HG03469 (cell line): Measurements from ENCODE around the gene YWHAH.

ENCODE experiments used
- ATAC-seq: cut with Tn5 transposase; IDR thresholded peaks from one replicate; pipeline ENCODE4 v1.9.1; 2021; ENCODE audit warnings: mild to moderate bottlenecking, moderate library complexity, moderate number of reproducible peaks; ENCODE audit not compliant: unreplicated experiment

YWHAH gene

GRCh38 chr22:31947296-31947695, 3.0 kb downstream of the YWHAH start:
- ATAC-seq = no peak

DNA sequence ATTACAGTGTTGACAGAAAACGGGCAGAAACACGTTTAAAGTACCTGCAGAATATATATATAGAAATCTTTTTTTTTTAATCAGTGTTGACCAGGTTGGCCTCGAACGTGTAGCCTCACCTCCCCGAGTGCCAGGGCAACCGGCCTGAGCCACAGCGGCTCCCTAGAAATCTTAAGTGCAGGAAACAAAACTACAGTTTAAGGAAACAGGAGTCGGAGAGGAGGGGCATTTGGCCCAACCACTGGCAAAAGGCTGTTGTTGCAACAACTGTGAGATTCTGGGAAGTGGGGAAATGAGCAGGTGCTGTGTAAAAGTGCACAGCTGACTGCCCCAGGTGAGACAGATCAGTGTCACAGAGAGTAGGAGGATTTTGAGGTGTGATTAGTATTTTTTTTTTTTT, 3.7 kb downstream of the YWHAH start:
- no peak for ATAC-seq

GRCh38 chr22:31950226-31950625, 5.9 kb downstream of the YWHAH start:
- no peak for ATAC-seq

DNA sequence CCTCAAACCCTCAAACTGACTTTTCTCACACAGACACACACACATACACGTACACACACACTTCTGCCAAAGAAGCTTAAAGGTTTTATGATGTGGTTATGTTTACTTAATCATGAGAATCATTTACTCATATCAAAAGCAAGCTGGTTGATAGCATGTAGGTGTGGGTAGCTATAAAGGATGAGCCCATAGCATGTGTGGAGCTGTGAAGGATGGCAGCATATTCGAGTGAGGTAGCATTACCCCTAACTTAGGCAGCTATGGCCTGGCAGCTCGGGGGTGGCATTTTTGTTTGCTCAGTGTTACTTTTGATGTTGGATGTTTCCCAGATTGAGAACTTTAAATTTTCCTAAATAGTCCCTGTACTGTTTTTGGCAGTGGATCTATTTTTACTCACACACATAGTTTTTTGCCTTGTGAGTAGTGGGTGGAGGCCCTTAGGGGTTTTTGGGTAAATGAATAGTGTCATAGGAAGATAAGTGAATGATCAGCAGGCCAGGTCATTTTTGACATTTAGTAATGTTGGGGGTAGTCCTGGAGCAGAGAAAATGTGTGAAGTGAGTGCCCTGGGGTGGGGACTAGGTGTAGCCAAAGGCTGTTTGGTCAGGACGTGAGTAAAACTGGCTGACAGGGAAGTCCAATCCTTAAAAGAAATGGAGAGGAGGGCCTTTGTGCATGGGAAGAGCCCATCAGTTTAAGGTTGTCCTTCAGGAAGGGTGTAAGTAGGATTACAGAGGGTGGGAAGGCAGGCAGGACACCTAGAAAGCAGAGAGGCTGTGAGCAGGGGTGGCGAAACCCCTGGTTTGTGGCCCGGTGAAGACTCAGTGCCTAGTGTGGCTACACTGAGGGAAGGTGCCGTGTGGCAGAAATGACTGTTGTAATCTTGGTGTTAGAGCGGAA, 7.1 kb downstream of the YWHAH start:
- no peak for ATAC-seq

- no peak for ATAC-seq
Observed at GRCh38 chr22:31952094-31952401, 7.7 kb downstream of the YWHAH start.

DNA sequence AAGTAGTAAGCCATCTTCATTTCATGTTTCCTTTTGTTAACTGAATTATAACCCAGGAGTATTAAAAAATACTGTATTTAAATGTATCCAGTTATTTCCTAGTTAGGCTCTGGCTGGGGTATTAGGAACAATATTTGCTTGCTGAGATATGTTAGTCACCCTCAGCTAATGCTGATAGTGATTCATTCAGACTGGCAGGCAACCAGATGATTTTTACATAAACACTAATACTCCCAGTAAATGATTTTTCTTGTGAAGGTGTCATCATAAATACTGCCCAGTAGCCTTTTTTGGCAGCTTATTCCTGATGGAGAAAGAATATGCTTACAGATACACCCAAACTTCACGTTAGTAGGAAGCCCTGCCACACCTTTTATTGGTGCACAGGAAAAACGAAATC, 8.1 kb downstream of the YWHAH start:
- no peak for ATAC-seq

GRCh38 chr22:31953261-31953660, 8.9 kb downstream of the YWHAH start:
- no peak for ATAC-seq

DNA sequence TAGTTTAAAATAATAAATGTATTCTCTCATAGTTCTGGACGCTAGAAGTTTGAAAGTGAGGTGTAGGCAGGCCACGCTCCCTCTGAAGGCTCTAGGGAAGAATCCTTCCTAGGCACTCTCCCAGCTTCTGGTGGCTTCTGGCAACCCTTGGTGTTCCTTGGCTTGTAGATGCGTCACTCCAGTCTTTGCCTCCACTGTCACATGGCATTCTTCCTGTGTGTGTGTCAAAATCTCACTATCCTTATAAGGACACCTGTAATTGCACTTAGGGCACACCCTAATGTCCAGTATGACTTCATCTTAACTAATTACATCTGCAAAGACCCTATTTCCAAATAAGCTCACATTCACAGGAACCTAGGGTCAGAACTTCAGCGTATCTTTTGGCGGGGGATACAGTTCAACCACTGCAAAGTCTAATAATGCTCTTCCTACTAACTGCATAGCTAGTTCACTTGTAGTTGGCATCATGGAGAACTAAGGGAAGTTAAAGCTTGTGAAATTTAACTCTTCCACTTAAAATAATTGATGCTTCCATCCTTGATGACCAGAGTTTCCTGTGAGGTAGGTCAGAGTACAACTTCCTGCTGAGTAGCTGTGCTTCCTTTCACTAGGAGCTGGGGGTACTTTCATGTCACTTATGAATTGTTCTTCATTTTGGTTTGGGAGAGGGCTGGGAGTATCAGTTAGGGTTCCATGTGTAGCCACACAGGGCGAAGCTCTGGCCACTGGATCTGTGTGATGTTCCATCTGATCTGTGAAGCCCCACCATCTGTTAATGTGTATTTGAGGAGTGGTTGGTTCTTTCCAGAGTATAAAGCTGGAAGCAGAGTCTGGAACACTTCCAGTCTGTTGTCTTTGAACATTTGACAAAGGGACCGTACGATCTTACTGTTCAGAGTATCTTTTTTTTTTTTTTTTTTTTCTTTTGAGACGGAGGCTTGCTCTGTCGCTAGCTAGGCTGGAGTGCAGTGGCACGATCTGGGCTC, 10.5 kb downstream of the YWHAH start:
- no peak for ATAC-seq

- ATAC-seq = no peak
Observed at GRCh38 chr22:31956360-31956759, 12.0 kb downstream of the YWHAH start.

- ATAC-seq = no peak
Observed at GRCh38 chr22:31957970-31958594, 13.7 kb downstream of the YWHAH start.

DNA sequence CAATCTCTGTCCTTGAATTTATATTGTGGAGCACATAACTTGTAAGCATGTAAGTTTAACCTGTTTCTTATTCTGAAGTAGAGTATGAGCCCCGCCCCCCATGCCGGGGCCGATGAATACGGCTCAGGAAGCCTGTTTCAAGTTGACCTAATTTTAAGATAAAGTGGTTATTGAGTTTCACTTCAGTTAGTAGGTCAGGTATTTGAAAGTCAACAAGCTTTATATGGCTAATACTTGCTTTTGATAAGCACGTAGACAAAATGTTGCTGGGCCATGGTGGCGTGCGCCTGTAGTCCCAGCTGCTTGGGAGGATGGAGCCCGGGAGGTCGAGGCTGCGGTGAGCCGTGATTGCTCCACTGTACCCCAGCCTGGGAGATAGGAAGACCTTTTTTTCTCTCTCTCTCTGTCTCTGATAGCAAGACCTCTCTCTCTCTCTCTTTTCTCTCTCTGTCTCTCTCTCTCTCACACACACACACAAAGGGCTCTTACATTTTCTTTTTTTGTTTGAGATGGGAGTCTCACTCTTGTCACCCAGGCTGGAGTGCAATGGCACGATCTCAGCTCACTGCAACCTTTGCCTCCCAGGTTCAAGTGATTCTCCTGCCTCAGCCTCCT, 14.4 kb downstream of the YWHAH start:
- no peak for ATAC-seq

GRCh38 chr22:31960767-31961166, 16.4 kb downstream of the YWHAH start:
- no peak for ATAC-seq

GRCh38 chr22:31962387-31963125, 18.2 kb downstream of the YWHAH start:
- ATAC-seq = no peak

DNA sequence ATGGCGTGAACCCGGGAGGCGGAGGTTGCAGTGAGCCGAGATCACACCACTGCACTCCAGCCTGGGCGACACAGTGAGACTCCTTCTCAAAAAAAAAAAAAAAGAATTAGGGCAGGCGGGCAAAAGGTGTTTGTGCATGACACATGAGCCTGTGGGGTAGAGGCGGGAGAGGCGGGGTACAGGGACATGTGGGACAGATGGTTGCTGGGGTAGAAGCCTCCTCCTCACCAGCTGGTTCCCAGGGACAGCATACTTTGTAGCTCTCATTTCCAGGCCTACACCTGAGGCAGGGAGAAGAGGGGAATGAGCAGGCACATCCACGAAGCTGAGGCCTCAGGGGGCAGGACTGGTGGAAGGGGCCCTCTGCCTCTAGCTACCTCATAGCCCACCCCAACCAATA, 23.7 kb downstream of the YWHAH start:
- ATAC-seq = no peak

GRCh38 chr22:31969789-31970489, 25.6 kb downstream of the YWHAH start:
- ATAC-seq = peak; percentile 46

DNA sequence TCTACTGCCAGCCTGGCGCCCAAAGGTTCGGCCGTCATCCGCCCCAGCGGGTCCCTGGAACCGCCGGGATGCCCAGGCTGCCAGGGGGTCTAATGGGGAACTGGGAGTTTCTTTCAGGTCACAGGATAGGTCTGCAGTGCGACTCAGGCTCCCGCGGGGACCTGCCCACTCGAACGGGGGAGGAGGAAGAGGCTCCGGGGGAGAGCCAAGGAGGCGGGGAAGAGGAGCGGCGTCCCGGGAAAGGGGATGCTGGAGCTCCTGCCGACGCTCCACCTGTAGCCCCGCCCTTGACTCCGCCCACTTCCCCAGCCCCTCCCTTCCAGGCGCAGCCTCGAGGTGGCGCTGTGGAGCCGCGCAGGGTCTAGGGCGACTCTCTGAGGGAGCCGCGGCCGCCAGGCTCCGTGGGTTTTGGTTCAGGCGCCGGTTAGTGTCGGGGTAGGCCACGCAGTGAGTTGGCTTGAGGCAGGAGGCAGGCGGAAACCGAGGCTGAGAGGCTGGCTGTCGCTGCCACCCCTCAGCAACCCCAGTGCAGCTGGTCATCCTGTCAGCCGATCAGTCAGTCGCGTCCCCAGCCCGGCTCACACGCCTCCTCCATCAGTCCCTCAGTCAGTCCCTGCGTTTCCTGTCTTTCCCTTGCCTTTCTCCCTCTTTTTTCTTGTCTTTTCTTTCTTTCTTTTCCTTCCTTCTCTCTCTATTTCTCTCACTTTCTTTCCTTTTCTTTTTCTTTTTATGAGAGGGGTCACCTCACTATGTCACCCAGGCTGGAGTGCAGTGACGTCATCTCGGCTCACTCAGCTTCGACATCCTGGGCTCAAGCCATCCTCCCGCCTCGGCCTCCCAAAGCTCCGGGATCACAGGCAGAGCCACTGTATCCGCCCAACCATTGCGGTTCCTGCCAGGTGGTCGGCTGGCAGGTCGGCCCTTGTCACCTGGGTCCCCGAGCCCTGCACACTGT, 26.4 kb downstream of the YWHAH start:
- ATAC-seq = no peak

- no peak for ATAC-seq
Observed at GRCh38 chr22:31972180-31972579, 27.8 kb downstream of the YWHAH start.

DNA sequence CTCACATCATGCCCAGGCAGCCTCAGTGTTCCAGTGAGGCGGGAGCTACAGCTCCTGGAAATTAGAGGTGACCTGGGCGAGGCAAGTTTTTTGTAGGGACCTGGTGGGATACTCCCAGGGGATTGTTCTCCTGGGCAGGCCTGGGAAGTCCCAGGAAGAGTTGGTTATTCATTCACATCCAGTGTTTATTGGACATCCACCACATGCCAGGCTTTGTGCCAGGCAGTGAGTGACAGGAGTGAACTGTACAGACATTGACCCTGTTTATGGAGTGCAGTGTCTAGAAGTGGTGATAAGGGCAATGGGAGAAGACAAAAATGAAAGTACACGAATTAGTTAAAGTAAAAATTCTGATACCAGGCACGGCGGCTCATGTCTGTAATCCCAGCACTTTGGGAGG, 29.4 kb downstream of the YWHAH start:
- no peak for ATAC-seq
